Endothelial cell of umbilical vein (primary cell): Measurements from ENCODE around the gene SNCA. TPM values are rescaled to one million over a fixed set of nuclear protein-coding genes. Genes with fewer than 3 reads are reported as not detected.
A peak's percentile ranks its signal among the peaks of the same experiment; 100 is the strongest.

Experiments
- Bru-seq: library from RNA; stranded (reverse); fragments of 400-500 nt; gene quantifications from one replicate; lab custom pipeline; 2021; lab: Mats Ljungman, UMichigan
- BruChase-seq, 2 experiments: library from RNA; stranded (reverse); fragments of 400-500 nt; gene quantifications; one replicate each; lab custom pipeline; 2021; lab: Mats Ljungman, UMichigan
- BruUV-seq: library from RNA; stranded (reverse); fragments of 400-500 nt; replicated peaks from 2 replicates; lab custom pipeline; 2021; lab: Mats Ljungman, UMichigan
- CTCF ChIA-PET: fragments of 300-600, 350-600 bp; sonication (Branson Sonifier 250); formaldehyde crosslinking; loops from one replicate; lab custom pipeline; 2021; ENCODE audit warnings: antibody characterized with exemption, inconsistent platforms; lab: Charles Lee
- POLR2A ChIA-PET: fragments of 300-600, 350-600 bp; sonication (Branson Sonifier 250); formaldehyde crosslinking; loops from one replicate; lab custom pipeline; 2021; ENCODE audit warnings: antibody characterized with exemption, inconsistent platforms; lab: Charles Lee
- DNase-seq: peaks from one replicate; pipeline ENCODE4 v3.0.0-alpha.2; 2011; ENCODE audit warnings: low read depth, low spot score
- FAIRE-seq: peaks from 2 replicates; lab custom pipeline; 2011; peaks lifted over from hg19 to GRCh38; lab: Jason Lieb, UNC
- H2AFZ ChIP-seq: 2 replicates; pipeline ENCODE4 v1.6.0; 2012; ENCODE audit warnings: low read depth, low read length, control low read depth, inconsistent platforms
- H3K27ac ChIP-seq: 2 replicates; pipeline ENCODE4 v1.5.1; 2011; ENCODE audit warnings: low read depth, mild to moderate bottlenecking, control low read depth, low read length, moderate library complexity; ENCODE audit not compliant: insufficient read depth
- H3K27me3 ChIP-seq, 2 experiments: 2 replicates each; pipeline versions ENCODE4 v1.6.0 to v1.6.1; 2011; ENCODE audit warnings: low read length in 2 of 2, mixed read lengths in 1 of 2; ENCODE audit not compliant: control insufficient read depth in 2 of 2, insufficient read depth in 2 of 2
- H3K36me3 ChIP-seq, 2 experiments: 2 replicates in 1 of 2; 3 replicates in 1 of 2; pipeline ENCODE4 v1.5.1; 2011; ENCODE audit warnings: low read length in 2 of 2, mild to moderate bottlenecking in 1 of 2, moderate library complexity in 1 of 2; ENCODE audit not compliant: control insufficient read depth in 2 of 2, insufficient read depth in 2 of 2; ENCODE audit errors: extremely low read depth in 1 of 2
- H3K4me1 ChIP-seq: 3 replicates; pipeline ENCODE4 v1.5.1; 2011; ENCODE audit warnings: mild to moderate bottlenecking, low read length; ENCODE audit not compliant: control insufficient read depth, insufficient read depth; ENCODE audit errors: extremely low read depth
- H3K4me2 ChIP-seq: 2 replicates; pipeline ENCODE4 v1.6.1; 2011; ENCODE audit warnings: low read length, control low read depth, mixed read lengths; ENCODE audit not compliant: insufficient read depth
- H3K4me3 ChIP-seq, 3 experiments: fragments of 200-600 bp in 1 of 3; sonication (generic), shearing (Covaris generic) in 1 of 3; replicated peaks in 1 of 3; 2 replicates each; pipeline ENCODE4 v1.5.1; 2011 to 2016; ENCODE audit warnings: control low read depth in 3 of 3, low read length in 3 of 3, mild to moderate bottlenecking in 2 of 3, inconsistent platforms in 1 of 3, low read depth in 1 of 3, moderate library complexity in 1 of 3; ENCODE audit not compliant: insufficient read depth in 1 of 3
- H3K79me2 ChIP-seq: 2 replicates; pipeline ENCODE4 v1.6.0; 2012; ENCODE audit warnings: low read length, inconsistent platforms; ENCODE audit not compliant: control insufficient read depth, insufficient read depth
- H3K9ac ChIP-seq: replicated peaks from 2 replicates; pipeline ENCODE3; 2011; ENCODE audit warnings: low read length, control low read depth; ENCODE audit not compliant: insufficient read depth; ENCODE audit errors: extremely low read depth
- H3K9me1 ChIP-seq: replicated peaks from 3 replicates; pipeline ENCODE4 v1.6.0; 2011; ENCODE audit warnings: mild to moderate bottlenecking, low read length; ENCODE audit not compliant: control insufficient read depth, insufficient read depth; ENCODE audit errors: extremely low read depth
- H3K9me3 ChIP-seq: replicated peaks from 2 replicates; pipeline ENCODE4 v1.5.1; 2012; ENCODE audit warnings: low read length, inconsistent platforms; ENCODE audit not compliant: control insufficient read depth, insufficient read depth
- H4K20me1 ChIP-seq: replicated peaks from 2 replicates; pipeline ENCODE3; 2011; ENCODE audit warnings: mild to moderate bottlenecking, low read length; ENCODE audit not compliant: control insufficient read depth, insufficient read depth; ENCODE audit errors: extremely low read depth
- CTCF ChIP-seq, 2 donors: IDR thresholded peaks; 1 replicate in 1 of 2; 2 replicates in 1 of 2; pipeline ENCODE4 v1.5.1; 2011; ENCODE audit warnings: low read length in 2 of 2, mild to moderate bottlenecking in 2 of 2, moderate library complexity in 2 of 2, control low read depth in 1 of 2, inconsistent platforms in 1 of 2, low read depth in 1 of 2; ENCODE audit not compliant: insufficient read depth in 1 of 2; ENCODE audit errors: extremely low read depth in 1 of 2
- MAX ChIP-seq: IDR thresholded peaks from 2 replicates; pipeline ENCODE4 v1.6.1; 2011; ENCODE audit not compliant: insufficient read depth, insufficient read length
- POLR2A ChIP-seq: IDR thresholded peaks from 2 replicates; pipeline ENCODE4 v1.6.1; 2012; ENCODE audit warnings: low read depth, mild to moderate bottlenecking, control low read depth, low read length
- POLR2AphosphoS5 ChIP-seq: IDR thresholded peaks from 2 replicates; pipeline ENCODE4 v1.6.1; 2012; ENCODE audit warnings: low read depth, mild to moderate bottlenecking, control low read depth, low read length, moderate library complexity; ENCODE audit not compliant: insufficient read depth
- dilution Hi-C: fragments of 300-500 bp; cut with MboI; formaldehyde crosslinking; loops from one replicate; pipeline ENCODE4 v1.15.0; 2019; ENCODE audit warnings: low sequenced_read_pairs; ENCODE audit not compliant: extremely low pct_ligation_motif_present
- intact Hi-C: fragments of 100-400 bp; cut with micrococcal nuclease; formaldehyde crosslinking; loops from one replicate; pipeline ENCODE4 v1.10.0; 2022
- long read RNA-seq: library from polyadenylated mRNA; stranded (forward); transcript quantifications from one replicate; pipeline ENCODE4 v2.0.0, GENCODE V29; 2021
- polyA minus RNA-seq, 3 experiments: library from RNA; depleted of rRNA, polyadenylated mRNA; stranded (reverse); fragments of >200 nt; gene quantifications; 1 replicate in 1 of 3; 2 replicates in 2 of 3; pipeline ENCODE4 v1.2.3, GENCODE V29; 2011
- polyA plus RNA-seq, 4 experiments: library from polyadenylated mRNA; depleted of rRNA in 3 of 4; stranded (reverse) in 3 of 4; unstranded in 1 of 4; fragments of >200 nt; gene quantifications; 2 replicates each; pipeline versions ENCODE4 v1.2.1 to v1.2.3, GENCODE V29; 2011 to 2012; ENCODE audit warnings: missing spikeins in 1 of 4
- total RNA-seq: library from RNA; stranded (reverse); gene quantifications from 2 replicates; pipeline ENCODE4 v1.2.3, GENCODE V29; 2021

The SNCA gene
- total RNA-seq (116 and 124 TPM in 2 replicates), polyA plus RNA-seq (67.0 and 76.8 TPM in 2 replicates), polyA minus RNA-seq (71.6 and 78.0 TPM in 2 replicates), Bru-seq, nascent RNA (percentile 96 among the genes with signal in this experiment), BruChase-seq, experiment 1, labeled RNA remaining after a 6-hour chase (percentile 78 among the genes with signal in this experiment), BruChase-seq, experiment 2, labeled RNA remaining after a 2-hour chase (percentile 89 among the genes with signal in this experiment)
- polyA plus RNA-seq (2011; cell fraction: cytosol; rRNA removed): 113 and 126 TPM in 2 replicates
- 65.1 and 79.7 TPM in 2 replicates for polyA plus RNA-seq (2011; cell fraction: nucleus; rRNA removed)
- polyA plus RNA-seq (2012): 134 and 147 TPM in 2 replicates
- 1.5 TPM for polyA minus RNA-seq (2011; cell fraction: cytosol; rRNA and poly(A)+ RNA removed)
- polyA minus RNA-seq (2011; cell fraction: nucleus; rRNA and poly(A)+ RNA removed): 106 and 123 TPM in 2 replicates
- long read RNA-seq, transcript SNCA-209 (6 exons, 570 nt): minor isoform, 9 of 565 reads
- long read RNA-seq, transcript SNCA-203 (6 exons, 1,420 nt): minor isoform, 47 of 565 reads
- long read RNA-seq, transcript SNCA-205 (6 exons, 1,290 nt): major isoform, 485 of 565 reads
- long read RNA-seq, partial matches to known transcripts: 5 of 565 reads
- long read RNA-seq, other reads (novel, unspliced or antisense): 18 of 565 reads

- DNase-seq (peak; percentile 89), FAIRE-seq (peak; percentile 68)
- Histone ChIP-seq H3K9me1 (no peaks in the 10 kb centered on the region), H3K79me2 (peaks cover 44% of the 10 kb centered on the region), H3K4me2 (peak within 1 kb of the TSS; percentile 97), H4K20me1 (no peaks in the 10 kb centered on the region), H3K36me3 (peaks cover 8% of the 10 kb centered on the region in 2 experiments), H3K9ac (peak within 1 kb of the TSS; percentile 68), H2AFZ (peak within 1 kb of the TSS; percentile 87), H3K27ac (peak within 1 kb of the TSS; percentile 62), H3K9me3 (no peaks in the 10 kb centered on the region), H3K27me3 (no peaks in the 10 kb centered on the region), H3K4me3 (peak within 1 kb of the TSS; percentile 56 to 93 (median 91)), H3K4me1 (peaks cover 21% of the 10 kb centered on the region)
- CTCF ChIA-PET: interaction anchor here (1.4 kb wide), 1 partner anchor 42 kb away, joined by 3 read pairs; no protein-coding TSS in a partner anchor
- POLR2A ChIA-PET: no interaction called here
- peak; percentile 3 for TF ChIP-seq MAX
- TF ChIP-seq CTCF (IDR thresholded peaks at IDR 0.05; ENCODE audit: extremely low read depth in 1 of 2, insufficient read depth in 1 of 2, low read depth in 1 of 2, low read length in 2 of 2): no peak
- peak; percentile 80 for TF ChIP-seq POLR2AphosphoS5
- peak; percentile 78 for TF ChIP-seq POLR2A
- no TSS peak for BruUV-seq
- intact Hi-C loops (loop anchor here (1.0 to 2.0 kb wide), 6 partner anchors 37 to 351 kb away; no protein-coding TSS in a partner anchor), dilution Hi-C loops (no loop called here)
These were observed at the start of gene SNCA for GRCh38 chr4:89836897-89837384. Gene SNCA (minus strand): TSS chr4:89837161. CDS start chr4:89835667, 1,494 bp downstream.
